SK-N-MC (cell line): ENCODE data around the gene PAX7.

Source experiments
- EZH2 ChIP-seq: fragments of 200-600 bp; sonication (generic); IDR thresholded peaks from one replicate; pipeline ENCODE4 v1.6.1; 2017; ENCODE audit warnings: antibody characterized with exemption
- FOXP2 ChIP-seq: optimal IDR thresholded peaks from 2 replicates; pipeline ENCODE3; 2011; ENCODE audit warnings: mild to moderate bottlenecking, moderate library complexity; ENCODE audit not compliant: insufficient read depth; ENCODE audit errors: extremely low read length, control extremely low read depth
- POLR2AphosphoS5 ChIP-seq: IDR thresholded peaks from 2 replicates; pipeline ENCODE4 v1.6.1; 2012; ENCODE audit warnings: mild to moderate bottlenecking, low read depth, low read length, borderline replicate concordance

DNA sequence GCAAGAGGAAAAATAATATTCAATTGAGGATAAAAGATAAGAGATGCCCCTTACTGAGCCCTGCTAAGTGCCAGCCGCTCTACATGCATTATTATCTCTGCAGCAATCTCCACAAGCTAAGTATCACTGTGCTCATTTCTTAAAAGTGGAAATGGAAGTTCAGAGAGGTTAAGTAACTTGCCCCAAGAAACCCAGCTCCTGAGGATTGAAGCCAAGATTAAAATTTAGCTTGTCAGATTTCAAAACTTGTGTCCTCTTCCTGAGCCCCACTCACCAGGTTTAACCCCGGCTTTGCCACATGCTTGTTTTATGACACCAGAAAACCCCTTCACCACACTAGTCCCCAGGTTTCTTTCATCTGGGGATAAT is 11.2 kb upstream of the PAX7 start:
- no peak for TF ChIP-seq POLR2AphosphoS5
- TF ChIP-seq EZH2 = no peak
- no peak for TF ChIP-seq FOXP2
